ENCODE measurements around the gene ANTXR1.

The ANTXR1 gene

DNA sequence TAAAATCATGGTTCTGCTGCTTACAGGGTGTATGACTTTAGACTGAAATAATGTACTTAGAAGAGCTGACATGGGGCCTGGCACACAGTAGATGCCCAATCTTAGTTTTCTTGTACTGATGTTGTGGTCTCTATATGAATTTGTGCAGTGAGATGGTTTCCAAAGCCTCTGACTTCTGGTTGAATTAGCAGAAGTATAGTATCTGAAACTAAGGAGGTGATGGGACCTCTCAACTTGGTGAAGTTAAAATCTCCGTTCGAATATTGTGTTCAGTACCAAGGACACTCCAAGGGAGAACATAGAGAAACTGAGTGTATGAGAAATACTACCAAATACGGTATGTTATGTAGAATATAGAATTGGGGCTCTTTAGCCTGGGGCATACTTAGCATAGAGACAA is 120.9 kb downstream of the ANTXR1 start:
- no peak for DNase-seq (ENCODE audit: low read depth)

DNA sequence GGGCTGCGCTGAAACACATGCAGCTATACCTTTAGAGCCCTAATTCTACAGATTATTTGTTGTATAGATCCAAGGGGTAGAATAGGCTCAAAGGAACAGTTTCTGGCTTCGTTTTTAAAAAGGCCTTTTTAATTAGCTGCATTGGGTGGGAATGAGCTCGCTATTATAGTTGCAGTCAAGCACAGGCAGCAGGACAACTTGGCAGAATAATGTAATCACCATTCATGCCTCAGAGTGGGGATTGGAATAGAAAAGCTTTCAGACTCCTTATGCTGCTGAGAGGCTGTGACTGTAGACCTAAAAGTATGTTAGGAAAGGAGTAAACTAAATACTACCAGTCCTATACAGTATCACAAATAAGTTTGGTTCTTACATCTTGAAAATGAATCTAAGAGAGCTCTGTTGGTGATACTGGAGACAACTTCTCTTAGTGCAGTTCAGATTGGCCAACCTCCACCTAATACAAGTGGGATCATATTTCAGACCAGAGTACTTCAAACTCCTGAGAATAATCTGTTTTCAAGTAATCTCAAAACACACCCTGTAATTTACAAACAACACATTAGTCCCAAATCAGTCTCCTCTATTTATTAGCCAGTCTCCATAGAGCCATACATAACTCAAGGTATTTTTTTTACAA is 121.4 kb downstream of the ANTXR1 start:
- DNase-seq (ENCODE audit: low read depth) = no peak

DNA sequence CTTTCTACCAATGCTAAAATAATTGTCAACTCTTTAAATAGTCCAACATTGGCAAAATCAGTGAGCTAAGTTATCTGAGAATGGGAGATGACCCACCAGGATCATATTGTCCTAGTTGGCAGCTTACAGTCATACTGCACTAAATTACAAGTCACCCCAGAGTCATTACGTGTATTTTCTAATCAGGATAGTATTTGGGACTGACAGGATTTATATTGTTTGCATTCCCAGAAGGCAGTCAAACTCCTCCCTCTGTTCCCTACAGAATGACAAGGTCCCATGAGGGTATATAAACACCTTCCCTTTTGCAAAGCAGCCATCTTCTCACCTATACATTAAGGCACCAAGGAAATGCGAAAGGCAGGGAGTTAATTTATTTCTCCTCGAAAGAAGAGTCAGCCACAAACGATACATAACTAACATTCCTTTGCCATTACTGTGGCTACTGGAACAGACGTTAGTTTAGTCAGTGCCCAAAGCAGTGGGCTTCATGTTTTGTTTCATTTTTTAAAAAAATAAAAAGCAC is 125.3 kb downstream of the ANTXR1 start:
- DNase-seq (ENCODE audit: low read depth) = peak; percentile 94

DNA sequence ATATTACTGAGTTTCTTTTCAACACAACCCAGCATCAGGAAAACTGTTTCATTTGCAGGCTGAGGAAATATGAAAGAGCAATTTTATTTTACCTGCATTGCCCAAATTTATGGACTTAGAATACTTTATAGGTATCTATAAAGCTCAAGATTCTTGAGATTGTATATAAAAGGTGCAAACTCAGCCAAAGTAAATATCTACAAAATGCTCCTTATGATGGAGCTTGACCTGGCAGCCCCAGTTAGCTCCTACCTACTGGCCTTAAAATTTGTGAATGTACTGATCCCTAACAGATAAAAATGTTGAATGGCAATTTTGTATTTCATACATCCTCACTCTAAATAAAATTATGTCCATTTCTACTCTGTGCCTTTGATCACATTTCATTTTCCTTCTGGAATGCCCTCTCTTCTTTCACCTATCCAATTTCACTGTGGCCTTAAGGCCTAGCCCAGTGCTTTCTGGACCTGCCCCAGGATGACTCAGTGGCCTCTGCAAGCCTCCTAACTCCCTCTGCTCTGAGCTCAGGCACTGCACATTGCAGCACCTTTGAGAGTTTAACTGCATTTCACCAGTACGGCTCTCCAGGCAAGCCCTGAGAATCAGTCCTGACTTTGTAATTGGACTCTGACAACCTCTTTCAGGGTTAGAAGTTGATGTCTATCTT is 125.9 kb downstream of the ANTXR1 start:
- DNase-seq (ENCODE audit: low read depth) = peak; percentile 94

DNA sequence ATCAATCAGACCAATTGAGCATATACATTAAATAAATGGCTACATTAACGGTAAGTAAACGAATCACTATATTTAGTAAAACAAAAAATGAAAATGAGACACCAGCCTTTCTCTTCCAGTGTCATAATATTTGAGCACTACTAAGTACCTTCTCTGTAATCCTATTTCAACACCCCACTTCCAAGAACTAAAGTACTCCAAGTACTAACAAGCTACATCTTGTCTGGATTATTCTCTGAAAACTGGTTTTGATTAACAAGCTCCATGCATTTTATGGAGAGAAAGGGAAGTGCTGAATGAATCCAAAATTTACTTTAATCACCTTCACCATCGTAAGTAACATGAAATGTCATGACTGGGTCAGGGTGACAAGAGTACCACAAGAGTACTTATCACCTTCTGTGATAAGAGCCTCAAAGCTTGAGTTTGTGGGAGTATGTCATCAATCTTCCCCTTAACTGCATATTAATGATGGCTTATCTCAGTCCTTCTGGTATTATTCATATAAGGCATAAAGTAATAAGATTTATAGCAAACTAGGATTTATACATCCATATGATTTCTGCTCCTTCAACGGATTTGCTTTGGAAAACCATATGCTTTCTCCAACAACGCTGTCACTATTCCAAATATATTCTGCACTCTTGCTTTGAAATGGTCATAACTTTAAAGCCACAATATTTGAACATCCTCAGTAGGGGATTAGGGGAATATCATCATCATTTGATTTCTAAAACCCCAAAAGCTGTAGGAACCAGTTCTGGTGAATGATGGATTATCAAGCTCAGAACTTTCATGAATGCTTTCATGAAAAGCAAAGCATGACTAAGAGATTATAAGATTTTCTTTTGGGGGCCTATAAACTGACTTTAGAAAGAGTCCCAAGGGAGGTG is 127.0 kb downstream of the ANTXR1 start:
- DNase-seq (ENCODE audit: low read depth) = no peak

DNA sequence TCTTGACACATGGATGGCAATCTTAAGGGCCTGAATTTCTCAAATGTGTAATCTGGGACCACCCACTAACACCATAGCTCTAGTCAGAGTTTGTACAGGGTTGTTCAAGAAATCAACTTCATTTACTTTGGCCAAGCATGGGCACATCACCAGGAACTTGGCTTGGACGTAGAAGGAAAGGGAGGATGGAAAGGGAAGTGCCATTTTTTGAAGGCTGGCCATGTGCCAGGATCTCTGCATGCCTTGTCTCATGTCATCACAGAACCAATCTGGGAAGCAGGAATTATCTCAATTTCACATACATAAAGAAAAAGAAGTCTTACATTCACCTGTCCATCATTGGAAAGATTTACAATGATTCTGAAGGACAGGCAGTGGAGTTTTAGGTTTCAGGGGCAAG is 128.1 kb downstream of the ANTXR1 start:
- DNase-seq (ENCODE audit: low read depth) = no peak

DNA sequence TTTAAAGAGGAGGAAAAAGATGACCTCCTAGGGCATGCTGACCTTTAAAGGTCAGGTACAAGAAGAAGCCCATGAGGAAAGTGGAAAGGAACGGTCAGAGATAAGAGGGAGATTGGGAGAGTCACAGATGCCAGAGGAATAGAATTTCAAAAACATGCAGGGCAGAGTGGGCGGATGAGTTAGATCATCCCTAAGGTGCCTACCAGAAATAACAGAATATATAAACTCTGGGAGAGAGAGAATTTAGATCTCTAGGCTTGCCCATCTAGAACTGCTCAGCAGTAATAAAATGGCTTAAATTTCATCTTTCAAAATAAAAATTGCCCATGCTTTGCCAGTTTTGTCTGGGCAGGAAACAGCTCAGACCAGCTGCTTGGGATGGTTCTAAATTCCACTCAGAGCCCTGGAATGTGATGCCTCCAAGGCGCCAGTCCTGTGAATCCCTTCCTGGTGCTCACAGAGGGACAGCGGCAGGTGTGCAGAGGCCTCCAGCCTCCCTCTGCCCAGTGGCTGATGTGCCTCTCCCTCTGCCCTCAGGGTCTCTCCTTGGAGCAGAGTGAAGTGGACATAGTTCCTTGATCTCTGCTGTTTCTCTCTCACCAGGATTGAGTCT is 130.9 kb downstream of the ANTXR1 start:
- DNase-seq (ENCODE audit: low read depth) = peak; percentile 44

DNA sequence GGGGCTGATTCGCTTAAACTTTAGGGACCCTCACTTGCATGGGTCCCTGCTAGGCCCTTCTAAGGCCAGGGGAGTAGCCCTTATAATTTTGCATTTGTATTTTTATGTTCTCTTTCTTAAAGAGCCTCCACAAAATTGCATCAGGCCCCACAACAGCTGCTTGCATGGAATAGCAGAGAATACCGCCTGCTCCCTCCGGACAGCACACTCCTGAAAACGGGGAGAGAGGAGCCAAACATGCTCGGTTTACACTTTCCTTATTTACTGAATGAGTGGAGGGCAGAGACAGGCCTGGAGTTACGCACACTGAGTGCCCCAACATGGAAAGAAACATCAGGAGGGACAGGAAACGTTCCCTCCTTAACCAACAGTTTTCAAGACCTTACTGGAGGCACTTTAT is 132.2 kb downstream of the ANTXR1 start:
- DNase-seq (ENCODE audit: low read depth) = no peak

DNA sequence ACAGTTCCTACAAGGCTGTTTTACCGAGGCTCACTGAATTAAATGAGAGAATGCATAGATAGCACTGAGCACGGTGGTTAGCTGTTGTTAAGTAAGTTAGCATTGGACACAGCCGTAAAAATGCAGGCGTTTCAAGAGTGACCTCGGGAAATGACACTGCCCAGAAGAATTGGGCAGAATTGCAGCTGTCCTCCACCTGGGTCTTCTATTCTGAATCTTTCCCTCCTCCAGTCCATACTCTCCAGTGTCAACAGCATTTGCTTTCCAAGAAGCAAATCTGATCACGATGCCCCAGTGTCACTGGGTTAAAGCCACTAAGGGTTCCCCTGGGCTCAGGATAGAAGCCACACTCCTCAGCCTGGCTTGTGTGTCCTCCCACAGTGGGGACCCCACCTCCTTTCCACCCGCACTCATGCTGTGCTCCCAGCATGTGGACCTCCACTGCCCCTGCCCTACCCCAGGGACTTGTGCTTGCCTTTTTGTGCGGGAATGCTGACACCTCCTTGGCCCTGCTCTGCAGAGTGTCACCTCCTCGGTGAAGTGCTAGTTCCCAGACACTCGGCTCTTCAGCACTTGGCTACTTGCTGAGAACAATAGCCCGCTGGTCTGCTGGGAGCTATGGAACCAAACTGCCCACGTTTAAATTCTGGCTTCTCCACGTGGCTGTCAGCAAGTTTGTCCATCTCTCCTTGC is 135.0 kb downstream of the ANTXR1 start:
- DNase-seq (ENCODE audit: low read depth) = no peak

DNA sequence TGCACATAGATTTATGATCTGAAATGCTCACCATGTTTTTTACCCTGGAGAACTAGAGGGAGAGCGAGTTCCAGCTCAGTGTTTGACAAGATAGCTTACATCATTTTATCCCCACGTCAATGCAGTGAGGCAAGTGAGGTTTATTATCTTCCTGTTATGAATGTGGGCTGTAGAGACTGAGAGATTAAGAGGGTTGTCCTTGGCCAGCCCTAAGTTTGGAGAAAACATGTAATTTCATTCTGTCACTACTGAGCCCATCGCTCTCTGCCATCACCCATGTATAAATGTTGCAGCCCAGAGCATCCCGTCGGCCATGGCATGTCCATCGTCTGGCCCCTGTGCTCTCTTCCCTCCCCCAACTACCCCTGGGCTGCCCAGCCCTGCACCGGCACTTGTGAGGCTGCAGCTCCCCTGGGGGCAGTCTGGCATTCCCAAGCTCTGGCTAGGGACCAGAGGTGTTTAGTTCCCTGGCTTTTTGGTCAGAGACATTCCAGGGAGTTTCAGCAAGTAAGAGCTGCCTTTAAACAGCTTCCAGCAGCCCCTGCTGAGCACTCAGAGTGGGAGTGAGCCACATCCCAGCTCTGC is 136.7 kb downstream of the ANTXR1 start:
- no peak for DNase-seq (ENCODE audit: low read depth)

DNA sequence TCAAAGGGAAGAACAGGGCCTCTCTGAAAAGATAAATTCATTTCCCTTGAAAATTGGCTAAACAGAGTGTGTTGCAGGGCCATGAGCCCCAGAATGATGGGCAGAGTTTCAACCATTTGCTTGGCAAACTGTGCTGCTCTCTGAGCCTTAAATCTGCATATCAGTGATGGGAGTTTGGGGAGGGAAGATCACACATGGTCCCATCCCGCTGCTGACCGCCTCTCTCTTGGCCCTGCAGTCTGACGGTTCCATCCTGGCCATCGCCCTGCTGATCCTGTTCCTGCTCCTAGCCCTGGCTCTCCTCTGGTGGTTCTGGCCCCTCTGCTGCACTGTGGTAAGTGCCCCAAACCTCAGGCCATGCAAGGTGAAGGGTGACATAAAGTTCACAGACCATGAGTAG is 139.0 kb downstream of the ANTXR1 start:
- no peak for DNase-seq (ENCODE audit: low read depth)

DNA sequence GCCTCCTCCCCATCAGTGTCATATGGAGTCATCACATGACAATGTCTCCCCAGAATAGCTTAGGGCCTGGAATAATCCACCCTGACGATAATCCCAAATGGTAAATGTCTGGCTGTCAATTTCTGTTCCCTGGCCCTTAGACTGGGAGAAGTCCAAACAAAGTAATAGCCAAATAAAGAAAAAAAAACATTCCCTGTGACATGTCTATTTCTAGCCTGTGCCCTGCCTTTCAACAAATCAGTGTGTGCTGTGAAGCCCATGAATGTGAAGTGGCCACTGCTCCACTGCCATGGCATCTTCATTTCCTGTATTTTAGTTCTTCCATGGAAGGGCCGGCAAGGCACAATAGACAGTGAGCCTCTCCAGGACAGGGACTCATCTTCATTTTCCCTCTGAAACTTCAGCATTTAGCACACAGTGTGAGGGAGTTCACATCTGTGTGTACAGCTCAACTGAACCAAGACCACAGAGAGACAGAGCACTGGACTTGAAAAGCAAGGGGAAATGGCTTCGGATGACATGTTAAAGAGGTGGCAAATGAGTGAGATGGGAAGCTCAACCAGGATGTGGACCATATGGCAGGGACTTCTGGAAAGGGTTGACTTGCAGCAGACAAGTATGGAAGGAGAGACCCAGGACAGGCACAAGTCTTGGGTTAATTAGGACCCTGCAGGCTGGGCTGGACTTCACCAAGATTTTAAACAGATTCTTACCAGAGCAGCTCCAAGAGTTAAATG is 140.0 kb downstream of the ANTXR1 start:
- no peak for DNase-seq (ENCODE audit: low read depth)

DNA sequence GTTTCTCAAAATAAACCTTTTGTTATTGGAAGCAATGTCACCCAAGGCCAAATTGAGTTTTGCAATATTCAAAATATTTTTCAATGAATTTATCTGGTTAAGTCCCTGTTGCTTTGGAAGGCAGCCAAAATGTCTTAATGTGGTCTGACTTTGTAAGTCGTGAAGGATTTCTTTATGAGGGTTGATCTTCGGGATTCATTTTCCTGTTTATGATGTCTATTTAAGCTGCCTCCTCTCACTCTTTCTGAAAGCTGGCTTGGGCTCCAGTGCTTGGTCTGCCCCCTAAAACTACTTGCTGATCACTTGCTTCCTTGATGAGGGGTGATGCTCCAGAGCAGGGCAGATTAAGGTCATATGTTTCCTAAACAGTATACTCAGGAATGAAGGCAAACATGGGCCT is 141.1 kb downstream of the ANTXR1 start:
- no peak for DNase-seq (ENCODE audit: low read depth)

DNA sequence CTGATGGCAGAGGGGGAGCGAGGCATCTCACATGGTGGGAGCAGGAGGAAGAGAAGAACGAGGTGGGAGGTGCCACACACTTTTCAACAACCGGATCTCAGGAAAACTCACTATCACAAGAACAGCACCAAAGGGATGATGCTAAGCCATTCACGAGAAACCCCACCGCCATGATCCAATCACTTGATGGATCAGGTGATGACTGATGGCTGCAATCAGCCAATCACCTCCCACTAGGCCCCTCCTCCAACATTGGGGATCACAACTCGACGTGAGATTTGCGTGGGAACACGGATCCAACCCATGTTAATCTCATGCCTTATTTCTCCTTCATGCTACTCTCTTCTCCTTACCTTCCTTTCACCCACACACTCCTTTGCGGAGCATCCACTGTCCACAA is 143.6 kb downstream of the ANTXR1 start:
- no peak for DNase-seq (ENCODE audit: low read depth)

DNA sequence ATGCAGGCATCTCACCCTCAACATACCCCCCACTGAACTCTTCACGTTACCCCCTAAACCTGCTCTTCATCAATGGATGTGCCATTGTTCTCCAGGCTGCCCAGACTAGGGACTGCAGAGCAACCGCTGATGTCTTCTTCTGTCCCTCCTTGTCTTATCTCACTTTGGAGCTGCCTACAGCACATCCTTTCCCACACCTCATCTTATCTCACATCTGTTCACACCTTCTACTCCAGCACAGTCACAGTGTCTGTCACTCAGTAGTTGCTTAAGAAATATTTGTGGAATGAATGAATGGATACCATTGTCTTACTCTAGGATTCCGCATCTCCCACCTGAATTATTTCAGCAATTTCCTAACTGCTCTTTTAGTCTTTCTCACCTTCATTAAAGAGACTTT is 144.5 kb downstream of the ANTXR1 start:
- DNase-seq (ENCODE audit: low read depth) = no peak

DNA sequence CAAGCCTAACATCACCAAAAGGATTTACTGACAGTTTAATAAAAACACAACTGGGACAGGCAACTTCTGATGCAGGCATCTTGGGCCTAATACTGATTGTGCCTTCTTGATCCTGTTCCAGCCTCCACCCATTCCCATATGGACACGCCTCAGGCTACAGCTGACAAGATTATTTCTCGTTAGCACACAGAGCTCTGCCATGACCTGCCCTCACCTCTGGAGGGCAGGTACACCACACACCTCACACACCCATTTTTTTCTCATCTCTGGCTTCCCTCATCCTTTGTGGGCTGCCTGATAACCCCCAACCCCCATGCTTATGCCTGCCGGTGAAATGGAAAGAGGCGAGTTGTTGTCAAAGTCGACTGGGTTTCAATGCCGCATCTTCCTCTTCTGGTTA is 147.0 kb downstream of the ANTXR1 start:
- peak; percentile 16 for DNase-seq (ENCODE audit: low read depth)

DNA sequence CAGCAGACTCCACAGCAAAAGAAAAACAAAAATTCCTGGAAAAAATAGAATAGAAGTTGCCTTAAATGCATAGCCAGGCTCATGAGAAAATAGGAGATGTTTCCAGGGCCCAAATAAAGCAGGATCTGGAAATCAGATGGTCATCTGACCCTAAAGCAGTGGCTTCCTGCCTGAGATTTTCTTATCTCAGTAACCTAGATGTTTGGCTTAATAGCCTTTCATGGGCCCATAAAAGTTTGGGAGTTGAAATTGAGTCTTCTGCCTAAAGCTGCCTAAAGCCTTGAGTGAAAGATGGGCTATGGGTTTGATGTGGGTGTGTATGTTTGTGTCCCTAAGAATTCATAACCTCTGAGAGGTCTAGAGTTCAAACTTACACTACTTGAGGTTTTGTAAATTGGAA is 149.1 kb downstream of the ANTXR1 start:
- DNase-seq (ENCODE audit: low read depth) = no peak

DNA sequence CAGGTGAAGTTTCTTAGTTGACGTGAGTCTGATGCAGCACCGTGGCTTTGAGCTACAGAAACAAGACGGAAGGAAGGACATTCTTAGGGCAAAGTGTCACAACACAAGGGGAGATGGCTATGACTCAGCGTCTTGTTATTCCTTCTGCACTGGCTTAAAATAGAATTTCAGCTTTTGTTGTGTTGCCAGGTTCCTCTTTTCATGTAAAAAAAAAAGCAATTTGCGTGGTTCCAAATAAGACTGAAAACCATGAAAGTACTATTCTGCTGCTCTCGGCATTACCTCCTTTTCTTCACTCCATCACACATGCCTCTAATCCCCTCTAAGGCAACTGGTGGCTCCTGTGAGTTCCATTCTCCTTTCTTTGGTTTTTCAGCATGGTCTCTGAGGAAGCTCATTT is 150.1 kb downstream of the ANTXR1 start:
- peak; percentile 86 for DNase-seq (ENCODE audit: low read depth)

DNA sequence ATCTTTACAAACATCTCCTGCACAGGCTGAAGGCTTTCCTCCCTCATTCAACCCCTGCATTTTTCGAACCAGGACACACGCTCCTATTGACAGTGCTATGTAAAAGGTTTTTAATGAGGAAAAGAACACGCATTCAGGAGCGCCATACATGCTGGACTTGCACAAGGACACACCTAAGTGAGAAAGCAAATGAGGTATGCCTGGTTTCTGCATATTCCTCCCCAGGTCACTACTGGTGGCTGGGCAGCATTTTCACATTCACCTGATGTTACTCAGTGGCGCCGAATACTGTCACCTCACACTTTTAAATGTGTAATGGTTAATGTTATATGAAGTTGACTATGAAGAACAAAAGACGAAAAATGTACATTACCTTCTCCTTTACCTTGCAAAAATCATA is 150.6 kb downstream of the ANTXR1 start:
- DNase-seq (ENCODE audit: low read depth) = no peak

DNA sequence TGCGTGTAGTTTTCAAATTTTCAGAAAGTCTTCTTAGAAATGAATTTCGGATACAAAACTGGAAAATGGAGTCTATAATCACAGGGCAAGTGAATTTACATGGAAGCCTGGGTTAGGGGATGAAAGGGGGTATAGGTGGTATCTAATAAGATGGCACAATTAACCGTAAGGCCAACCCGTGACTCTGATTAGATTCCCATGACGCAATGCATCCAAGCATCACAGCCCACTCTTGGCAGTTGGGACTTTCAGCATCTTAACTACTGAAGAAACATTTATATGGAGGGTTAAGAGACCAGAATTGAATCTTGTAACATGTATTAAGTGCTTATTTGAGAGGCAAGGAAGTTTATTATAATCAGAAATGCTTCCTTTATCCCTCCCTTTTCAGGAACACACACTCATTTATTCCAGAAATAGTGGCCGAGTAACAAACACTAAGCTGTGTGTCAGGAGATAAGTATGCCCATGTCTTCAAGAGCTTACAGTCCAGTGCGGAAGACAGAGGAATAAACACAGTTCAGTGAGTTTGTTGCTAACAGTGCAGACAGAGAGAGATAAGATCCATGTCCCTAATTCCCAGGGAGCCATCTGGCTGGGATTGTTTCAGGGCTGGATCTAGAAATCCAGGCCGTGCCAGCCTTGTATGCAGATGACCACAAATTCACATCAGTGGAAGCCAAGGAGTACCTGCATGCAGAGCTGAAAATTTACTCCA is 151.2 kb downstream of the ANTXR1 start:
- peak; percentile 77 for DNase-seq (ENCODE audit: low read depth)

Data from ELR (cell line).